ENCODE results near the gene AUTS2.

AUTS2 gene

DNA sequence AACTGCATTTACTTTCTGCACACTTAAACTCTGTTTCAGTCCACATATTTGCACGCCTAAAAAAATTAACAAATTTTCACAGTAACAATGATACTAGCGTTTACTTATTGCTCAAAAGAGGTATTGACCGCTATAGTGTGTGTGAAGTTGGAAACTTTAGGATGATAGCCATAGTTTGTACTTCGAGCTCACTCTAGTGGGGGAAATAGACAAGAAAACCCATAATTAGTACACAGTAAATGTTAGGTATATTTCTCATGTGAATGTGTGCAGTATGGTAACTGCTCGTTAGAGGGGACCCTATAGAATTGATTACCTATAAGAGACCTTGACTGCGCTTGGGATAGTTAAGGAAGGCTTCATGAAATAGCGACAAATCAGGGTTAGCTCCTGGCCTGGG lies 238.4 kb downstream of the AUTS2 start:
- FAIRE-seq (no peak), DNase-seq (ENCODE audit: insufficient read length, low spot score) (no peak)

DNA sequence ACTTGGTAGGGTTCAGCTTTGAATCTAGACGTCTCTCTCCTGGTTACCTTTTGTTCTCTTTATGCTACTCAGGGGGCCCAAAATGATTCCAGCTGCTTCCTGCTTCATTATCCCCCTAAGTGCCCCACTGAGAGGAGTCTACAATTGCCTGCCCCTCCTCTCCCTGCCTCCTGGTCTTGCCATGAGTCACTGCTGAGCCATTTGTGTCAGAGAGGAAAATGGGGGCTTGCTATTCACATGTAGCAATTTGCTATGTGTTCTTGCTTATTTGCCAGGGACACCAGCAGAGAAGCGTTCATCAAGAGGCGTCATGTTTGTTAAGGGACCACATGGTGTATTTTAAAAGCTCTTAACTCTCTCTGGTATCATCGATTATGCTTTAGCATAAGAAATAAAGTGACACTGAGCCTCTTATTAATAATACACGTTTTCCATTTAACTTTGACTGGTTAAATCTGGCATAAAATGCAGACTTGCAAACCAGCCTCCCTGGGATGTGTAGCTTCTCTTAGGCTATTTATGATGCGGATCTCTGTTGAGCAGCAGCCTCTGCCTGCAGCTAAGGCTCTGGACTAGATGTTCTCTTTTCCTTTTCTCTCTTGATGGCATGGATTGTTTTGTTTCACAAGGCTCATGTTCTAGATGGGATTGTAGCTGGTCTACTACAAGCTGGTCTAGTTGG lies 239.3 kb downstream of the AUTS2 start:
- FAIRE-seq, result no peak
- DNase-seq (ENCODE audit: insufficient read length, low spot score), result no peak

DNA sequence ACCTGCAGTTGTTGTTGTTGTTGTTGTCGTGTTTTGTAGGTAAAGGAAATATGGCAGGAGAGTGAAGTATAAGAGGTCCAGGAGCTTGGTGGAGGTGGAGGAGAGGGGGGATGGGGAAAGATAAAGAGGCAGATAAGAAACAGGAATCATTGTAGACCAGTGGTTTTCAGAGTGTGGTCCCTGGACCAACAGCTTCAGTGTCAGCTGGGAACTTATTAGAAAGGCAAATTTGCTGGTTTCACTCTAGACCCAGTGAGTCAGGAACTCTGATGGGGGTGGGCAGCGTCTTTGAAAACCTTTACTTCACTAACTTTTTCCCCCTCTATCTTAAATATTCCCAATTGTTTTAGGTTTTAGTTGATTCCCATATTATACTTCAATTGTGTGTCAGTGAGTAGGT lies 241.5 kb downstream of the AUTS2 start:
- FAIRE-seq, result no peak
- no peak for DNase-seq (ENCODE audit: insufficient read length, low spot score)

DNA sequence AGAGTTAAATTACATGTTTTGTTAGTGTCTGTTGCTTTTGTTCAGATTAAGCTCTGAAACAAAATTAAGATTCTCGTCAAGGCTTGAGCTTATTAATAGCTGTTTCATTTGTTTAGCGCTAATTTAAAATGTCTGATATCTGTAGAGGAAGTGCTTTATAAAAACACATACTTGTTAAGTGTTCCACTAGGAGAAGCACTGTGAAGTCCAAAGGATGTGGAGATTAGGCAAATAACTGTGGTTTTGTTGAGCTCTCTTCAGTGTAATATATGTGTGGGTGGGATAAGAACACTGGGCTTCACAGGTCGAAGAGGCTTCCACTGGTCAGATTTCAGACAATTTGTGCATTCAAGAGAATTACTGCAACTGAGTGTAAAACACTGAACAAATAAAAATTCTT lies 242.0 kb downstream of the AUTS2 start:
- no peak for DNase-seq (ENCODE audit: insufficient read length, low spot score)
- FAIRE-seq, result no peak

DNA sequence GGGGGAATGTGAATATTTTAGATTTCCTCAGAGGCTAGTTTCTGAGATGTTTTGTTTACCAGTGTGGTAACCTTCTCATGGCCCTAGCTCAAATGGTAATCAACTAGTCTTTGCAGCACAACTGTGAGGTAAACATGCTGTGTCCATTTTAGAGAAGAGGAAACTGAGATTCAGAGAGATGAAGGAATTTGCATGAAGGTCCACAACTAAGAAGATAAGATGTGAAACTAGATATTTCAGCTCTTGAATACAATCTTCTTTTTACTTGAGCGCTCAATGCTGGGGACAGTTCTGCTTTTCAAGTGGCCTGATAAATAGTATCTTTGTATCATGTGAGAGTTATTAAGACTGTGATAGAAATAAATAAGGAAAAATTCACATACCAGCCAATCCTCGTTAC lies 245.4 kb downstream of the AUTS2 start:
- FAIRE-seq (peak; percentile 18), DNase-seq (ENCODE audit: insufficient read length, low spot score) (no peak)

GRCh38 chr7:69844264-69844868 lies 246.1 kb downstream of the AUTS2 start:
- FAIRE-seq (no peak), DNase-seq (ENCODE audit: insufficient read length, low spot score) (no peak)

GRCh38 chr7:69845721-69846495 lies 247.6 kb downstream of the AUTS2 start:
- DNase-seq (ENCODE audit: insufficient read length, low spot score) (no peak), FAIRE-seq (no peak)

DNA sequence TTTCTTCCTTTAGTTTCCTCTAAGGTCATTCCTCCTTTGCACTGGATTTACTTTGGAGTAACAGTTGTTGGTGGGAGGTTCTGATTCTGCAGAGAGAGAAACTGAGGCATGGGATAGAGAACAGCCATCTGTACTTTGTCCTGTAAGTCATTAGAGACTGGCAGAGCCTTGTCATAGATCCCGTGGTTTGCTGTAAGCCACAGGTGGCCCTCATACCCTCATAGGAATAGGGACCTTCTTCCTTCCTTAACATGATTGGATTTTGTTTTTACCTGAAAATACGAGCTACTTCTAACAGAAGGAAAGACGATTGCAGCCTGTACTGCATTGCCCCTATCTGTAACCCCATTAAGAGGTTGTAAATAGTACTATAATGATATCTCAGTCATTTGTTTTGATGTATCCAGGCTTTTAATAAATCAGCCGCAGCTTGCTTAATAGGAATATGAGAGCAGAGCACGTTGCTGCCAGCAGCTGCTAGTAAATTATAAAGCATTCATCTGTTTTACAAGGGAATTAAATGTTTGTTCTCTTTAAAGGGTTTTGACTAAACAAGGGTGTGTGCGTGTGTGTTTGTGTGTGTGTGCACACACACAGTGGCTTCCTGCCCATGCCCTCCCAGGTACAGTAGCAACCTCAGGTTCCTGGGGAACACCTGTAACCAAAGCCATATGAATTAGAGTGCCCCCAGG lies 249.8 kb downstream of the AUTS2 start:
- no peak for FAIRE-seq

DNA sequence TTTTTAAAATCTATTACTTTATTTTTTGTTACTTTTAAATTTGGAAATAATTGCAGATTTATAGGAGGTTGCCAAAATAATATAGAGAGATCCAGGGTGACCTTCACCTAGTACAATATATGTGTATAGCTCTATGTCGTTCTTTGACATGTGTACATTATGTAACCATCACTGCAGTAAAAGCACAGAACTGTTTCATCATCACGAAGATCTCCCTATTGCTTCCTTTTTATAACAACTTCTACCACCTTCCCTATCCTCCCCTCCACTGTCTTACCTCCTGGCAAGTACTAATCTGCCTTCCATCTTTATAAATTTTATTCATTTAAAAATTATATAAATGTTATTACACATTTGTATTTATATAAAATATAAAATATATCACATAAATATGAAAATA lies 251.0 kb downstream of the AUTS2 start:
- DNase-seq (ENCODE audit: insufficient read length, low spot score) (no peak), FAIRE-seq (no peak)

More for the DNA sequence above, 249.8 kb downstream of the AUTS2 start:
- no peak for DNase-seq (ENCODE audit: insufficient read length, low spot score)

- DNase-seq (ENCODE audit: insufficient read length, low spot score) (no peak), FAIRE-seq (no peak)
Observed at GRCh38 chr7:69857014-69857413, 258.7 kb downstream of the AUTS2 start.

DNA sequence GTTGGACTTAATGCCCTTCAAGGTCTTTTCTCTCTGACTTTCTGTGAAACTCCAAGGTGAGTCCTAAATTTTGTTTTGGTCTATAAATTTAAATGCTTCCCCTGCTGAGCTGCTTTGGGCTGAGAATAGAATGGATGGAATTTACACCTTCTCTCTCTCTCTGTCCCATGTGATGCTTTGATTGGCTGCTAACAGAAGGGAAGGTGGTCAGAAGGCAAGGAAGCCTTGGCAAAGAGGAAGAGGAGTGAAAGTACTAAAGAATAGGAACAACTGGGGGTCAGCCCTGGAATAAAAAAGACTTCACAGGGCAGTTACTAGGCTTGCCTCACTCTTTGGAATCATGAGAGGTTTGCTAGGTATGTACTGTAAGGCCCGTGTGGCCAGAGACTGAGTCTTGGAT lies 260.2 kb downstream of the AUTS2 start:
- DNase-seq (ENCODE audit: insufficient read length, low spot score) (no peak), FAIRE-seq (no peak)

DNA sequence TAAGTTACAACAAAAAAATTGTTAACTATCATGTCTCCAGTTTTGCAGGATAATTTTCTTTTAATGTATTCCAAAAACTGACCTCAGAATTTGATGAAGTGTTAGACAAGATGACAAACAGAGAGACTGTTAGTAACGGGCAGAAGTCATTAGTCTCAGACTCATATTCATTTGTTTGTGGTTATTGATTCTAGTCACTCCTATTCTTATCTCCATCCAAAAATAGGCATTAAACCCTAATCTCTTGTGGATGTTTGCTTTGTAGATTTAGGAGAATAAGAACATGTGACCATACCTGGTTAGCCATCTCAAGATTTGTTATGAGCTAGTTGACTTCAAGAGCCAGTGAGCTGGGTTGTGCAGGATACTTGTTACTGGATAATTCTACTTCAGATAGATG lies 261.1 kb downstream of the AUTS2 start:
- no peak for FAIRE-seq
- no peak for DNase-seq (ENCODE audit: insufficient read length, low spot score)

DNA sequence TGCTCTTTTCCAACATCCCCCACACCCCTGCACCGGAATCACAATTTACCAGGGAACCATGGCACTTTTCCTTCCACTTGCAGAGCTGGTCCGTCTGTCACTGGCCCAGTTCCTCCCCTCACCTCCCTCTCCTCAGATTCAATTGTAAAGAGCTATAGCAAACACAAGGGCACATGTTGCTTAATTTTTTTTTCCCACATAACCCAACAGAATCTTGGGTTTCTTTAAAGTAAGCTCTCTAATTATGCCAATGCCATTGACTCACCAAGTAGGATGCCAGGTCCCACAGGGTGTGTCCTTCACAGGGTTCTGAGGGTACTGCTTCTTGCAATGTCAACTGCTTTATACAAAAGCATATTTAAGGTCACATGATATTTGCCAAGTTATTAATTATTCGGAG lies 262.2 kb downstream of the AUTS2 start:
- FAIRE-seq (no peak), DNase-seq (ENCODE audit: insufficient read length, low spot score) (no peak)

DNA sequence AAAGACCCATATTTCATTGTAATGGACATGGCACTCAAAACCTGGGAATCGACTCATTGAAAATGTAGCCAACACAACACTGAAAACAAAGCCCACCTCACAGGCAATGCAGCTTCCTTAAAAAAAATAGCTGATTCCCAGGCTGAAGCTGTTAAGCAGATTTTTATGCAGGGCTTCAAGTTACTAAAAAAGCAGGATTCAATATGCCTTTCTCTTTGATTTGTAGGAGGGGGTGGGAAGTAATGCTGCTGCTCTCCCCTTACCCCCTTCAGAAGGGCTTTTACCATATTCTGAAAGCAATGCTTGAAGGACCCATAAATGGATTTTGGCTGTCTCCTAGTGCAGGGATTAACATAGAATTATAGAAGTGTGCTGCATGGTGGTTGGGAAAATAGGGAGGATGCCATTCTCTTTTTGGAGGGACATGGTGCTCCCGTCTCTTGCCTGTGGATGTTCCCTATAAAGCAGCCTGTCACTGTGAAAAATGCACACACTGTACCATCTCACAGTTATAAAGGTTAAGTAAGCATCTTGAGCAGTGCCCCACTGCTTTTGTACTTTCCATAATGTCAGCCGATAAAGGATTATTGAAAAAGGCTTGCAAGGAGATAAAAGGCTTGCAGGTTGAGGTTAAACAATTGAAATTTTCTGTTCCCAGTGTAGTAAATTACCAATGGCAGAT lies 262.8 kb downstream of the AUTS2 start:
- DNase-seq (ENCODE audit: insufficient read length, low spot score) (no peak), FAIRE-seq (no peak)

DNA sequence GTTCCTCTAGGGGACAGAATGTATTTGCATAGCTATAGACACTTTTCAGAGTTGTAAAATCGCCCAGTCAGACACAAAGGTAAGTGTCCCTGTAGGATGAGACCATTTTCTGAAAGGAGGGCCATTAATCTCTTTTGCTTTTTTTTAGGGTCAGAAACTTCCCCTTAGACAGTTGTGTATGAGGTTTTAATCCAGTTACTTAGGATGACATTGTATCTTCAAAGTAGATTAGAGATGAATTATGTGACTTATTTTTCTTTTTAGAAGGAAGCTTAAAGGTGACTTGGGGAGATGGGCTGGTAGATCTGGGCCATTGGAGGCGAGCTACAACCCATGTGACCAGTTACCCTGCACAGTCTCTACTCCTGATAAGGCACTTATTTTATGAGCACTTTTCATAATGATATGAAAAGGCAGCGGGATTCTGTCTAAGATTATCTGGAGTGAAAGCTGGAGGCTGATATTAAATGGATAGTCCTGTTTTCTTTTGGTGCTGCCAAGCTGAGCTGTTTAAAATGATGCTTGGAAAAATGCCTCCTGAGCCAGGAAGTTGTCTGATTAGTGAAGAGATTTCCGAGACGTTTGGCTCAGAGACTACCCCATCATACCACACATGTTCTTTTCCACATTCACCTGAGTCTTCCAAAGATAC lies 264.3 kb downstream of the AUTS2 start:
- DNase-seq (ENCODE audit: insufficient read length, low spot score), result no peak
- no peak for FAIRE-seq

- FAIRE-seq, result no peak
- no peak for DNase-seq (ENCODE audit: insufficient read length, low spot score)
Observed at GRCh38 chr7:69864274-69864673, 266.0 kb downstream of the AUTS2 start.

DNA sequence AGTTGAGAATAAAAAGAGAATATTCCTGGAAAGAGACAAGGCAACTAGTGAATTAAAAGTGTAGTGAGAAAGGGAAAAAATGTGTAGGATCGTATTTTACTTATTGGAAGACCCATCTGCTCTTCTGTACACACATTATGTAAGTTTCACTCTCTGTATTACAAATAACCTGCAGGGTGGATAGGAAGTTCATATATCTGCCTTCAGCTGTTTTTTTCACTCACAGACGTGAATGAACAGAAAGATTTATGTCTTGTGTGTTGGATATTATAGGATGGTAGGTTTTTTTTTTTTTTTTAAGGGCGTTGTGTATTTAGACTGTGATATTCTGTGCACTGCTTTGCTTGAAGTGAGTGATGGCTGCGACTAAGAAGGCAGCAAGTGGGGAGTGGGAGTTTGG lies 266.5 kb downstream of the AUTS2 start:
- FAIRE-seq (no peak), DNase-seq (ENCODE audit: insufficient read length, low spot score) (no peak)

DNA sequence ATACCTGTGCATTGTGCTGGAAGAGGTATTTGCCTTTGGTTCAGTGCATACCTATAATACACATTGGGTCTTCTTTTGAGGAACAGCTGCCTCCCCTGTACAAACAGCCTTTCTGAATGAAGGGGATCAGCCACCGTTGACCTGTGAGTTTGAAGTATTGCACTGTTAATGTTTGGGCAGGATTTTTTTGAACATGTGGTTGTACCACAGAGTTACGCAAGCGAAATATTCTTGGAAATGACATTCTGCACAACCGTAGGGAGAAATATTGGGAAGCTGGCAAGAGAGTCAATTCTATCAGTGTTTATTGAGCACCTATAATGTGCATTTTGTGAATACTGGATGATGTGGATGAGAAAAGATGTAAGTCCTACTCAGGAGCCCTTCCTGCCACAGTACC lies 270.6 kb downstream of the AUTS2 start:
- no peak for FAIRE-seq

GRCh38 chr7:69871213-69871885 lies 273.1 kb downstream of the AUTS2 start:
- FAIRE-seq, result no peak
- no peak for DNase-seq (ENCODE audit: insufficient read length, low spot score)

More for the DNA sequence above, 270.6 kb downstream of the AUTS2 start:
- no peak for DNase-seq (ENCODE audit: insufficient read length, low spot score)

Data from GM19239 (cell line).